B cell (primary cell): ENCODE results near the gene BCAM. TPM values are rescaled to one million over a fixed set of nuclear protein-coding genes. Genes with fewer than 3 reads are reported as not detected.

Experiments used
- ATAC-seq: fragments of 200-7000 bp; cut with Tn5 transposase; one replicate; pipeline ENCODE4 v1.10.0; 2021; ENCODE audit warnings: low read depth, mild to moderate bottlenecking, moderate number of reproducible peaks, moderate library complexity
- CTCF ChIA-PET: fragments of 350-600 bp; sonication (Branson Sonifier 250); formaldehyde crosslinking; loops from one replicate; lab custom pipeline; 2021; ENCODE audit warnings: antibody characterized with exemption, inconsistent platforms; lab: Charles Lee
- POLR2A ChIA-PET: fragments of 350-600 bp; sonication (Branson Sonifier 250); formaldehyde crosslinking; loops from one replicate; lab custom pipeline; 2021; ENCODE audit warnings: antibody characterized with exemption; lab: Charles Lee
- DNase-seq: peaks from one replicate; pipeline ENCODE4 v3.0.0; 2013
- H2AFZ ChIP-seq: 2 replicates; pipeline ENCODE4 v1.6.1; 2012; ENCODE audit warnings: mild to moderate bottlenecking, low read depth, low read length; ENCODE audit not compliant: insufficient read depth, poor library complexity, severe bottlenecking
- H3K27ac ChIP-seq, 2 donors: 1 replicate in 1 of 2; 2 replicates in 1 of 2; pipeline ENCODE4 v1.5.1; 2012 to 2013; ENCODE audit warnings: low read length in 2 of 2, mild to moderate bottlenecking in 2 of 2, moderate library complexity in 1 of 2
- H3K27me3 ChIP-seq, 4 experiments: fragments of 200-600 bp in 1 of 4; sonication (generic) in 1 of 4; replicated peaks in 1 of 4; 1 replicate in 2 of 4; 2 replicates in 2 of 4; pipeline versions ENCODE4 v1.6.1 to v1.7.0; 2013 to 2016; ENCODE audit warnings: low read length in 3 of 4, mild to moderate bottlenecking in 2 of 4, mixed read lengths in 1 of 4, moderate library complexity in 1 of 4; ENCODE audit not compliant: insufficient read depth in 4 of 4, control insufficient read depth in 3 of 4; ENCODE audit errors: control extremely low read depth in 1 of 4
- H3K36me3 ChIP-seq, 2 experiments: replicated peaks in 1 of 2; 1 replicate in 1 of 2; 2 replicates in 1 of 2; pipeline versions ENCODE4 v1.6.1 to v1.7.1; 2013; ENCODE audit warnings: low read length in 1 of 2; ENCODE audit not compliant: insufficient read depth in 2 of 2, control insufficient read depth in 1 of 2; ENCODE audit errors: control extremely low read depth in 1 of 2, extremely low read depth in 1 of 2
- H3K4me1 ChIP-seq, 2 donors: fragments of 200-600 bp in 1 of 2; sonication (generic) in 1 of 2; 1 replicate in 1 of 2; 2 replicates in 1 of 2; pipeline versions ENCODE4 v1.5.1 to v1.6.1; 2013 to 2017; ENCODE audit warnings: low read length in 2 of 2; ENCODE audit not compliant: control insufficient read depth in 2 of 2, insufficient read depth in 2 of 2
- H3K4me2 ChIP-seq: replicated peaks from 2 replicates; pipeline ENCODE3; 2012; ENCODE audit warnings: mild to moderate bottlenecking, low read depth, low read length; ENCODE audit not compliant: poor library complexity, severe bottlenecking
- H3K4me3 ChIP-seq, 5 experiments: fragments of 200-600 bp in 1 of 5; sonication (generic) in 1 of 5; 1 replicate in 3 of 5; 2 replicates in 2 of 5; pipeline versions ENCODE4 v1.5.1 to v1.7.0; 2011 to 2016; ENCODE audit warnings: low read length in 4 of 5, mild to moderate bottlenecking in 4 of 5, low read depth in 2 of 5, control low read depth in 1 of 5, moderate library complexity in 1 of 5; ENCODE audit not compliant: insufficient read depth in 1 of 5; ENCODE audit errors: control extremely low read depth in 1 of 5, extremely low read depth in 1 of 5
- H3K79me2 ChIP-seq: fragments of 200-600 bp; sonication (generic); one replicate; pipeline ENCODE4 v1.6.0; 2016; ENCODE audit warnings: low read length; ENCODE audit not compliant: control insufficient read depth, insufficient read depth
- H3K9ac ChIP-seq: fragments of 200-600 bp; sonication (generic); 2 replicates; pipeline ENCODE4 v1.6.1; 2017; ENCODE audit warnings: mild to moderate bottlenecking, low read length, moderate library complexity
- H3K9me3 ChIP-seq, 3 donors: one replicate each; pipeline versions ENCODE4 v1.6.1 to v1.7.1; 2013; ENCODE audit warnings: low read length in 2 of 3; ENCODE audit not compliant: control insufficient read depth in 2 of 3, insufficient read depth in 1 of 3; ENCODE audit errors: control extremely low read depth in 1 of 3
- H4K20me1 ChIP-seq: 2 replicates; pipeline ENCODE4 v1.6.0; 2012; ENCODE audit warnings: mild to moderate bottlenecking, low read length; ENCODE audit not compliant: insufficient read depth, control insufficient read depth, poor library complexity, severe bottlenecking
- H3K27ac Mint-ChIP-seq: one replicate; pipeline ENCODE4 v1.8.0; 2021; ENCODE audit warnings: mixed read lengths
- H3K27me3 Mint-ChIP-seq: one replicate; pipeline ENCODE4 v1.8.0; 2021; ENCODE audit warnings: mixed read lengths
- H3K4me1 Mint-ChIP-seq: one replicate; pipeline ENCODE4 v1.8.0; 2021; ENCODE audit warnings: mixed read lengths
- H3K4me3 Mint-ChIP-seq: one replicate; pipeline ENCODE4 v1.8.0; 2021; ENCODE audit warnings: mixed read lengths
- H3K9me3 Mint-ChIP-seq: one replicate; pipeline ENCODE4 v1.8.0; 2022; ENCODE audit warnings: mixed read lengths; ENCODE audit not compliant: insufficient read depth
- CTCF ChIP-seq: fragments of 200-600 bp; IDR thresholded peaks from one replicate; pipeline ENCODE4 v1.8.0; 2022; ENCODE audit warnings: antibody characterized with exemption, mild to moderate bottlenecking
- EZH2 ChIP-seq: IDR thresholded peaks from 2 replicates; pipeline ENCODE4 v1.6.1; 2012; ENCODE audit warnings: borderline replicate concordance, low read depth, mild to moderate bottlenecking, moderate library complexity, low read length; ENCODE audit not compliant: insufficient read depth, poor library complexity, severe bottlenecking
- WGBS: methylation state at CpG from one replicate; pipeline ENCODE4 v1.1.5; 2013; ENCODE audit warnings: missing lambda C conversion rate; ENCODE audit not compliant: insufficient coverage; 5-methylcytosine and 5-hydroxymethylcytosine counted together
- intact Hi-C: fragments of 100-400 bp; cut with micrococcal nuclease; formaldehyde crosslinking; loops from one replicate; pipeline ENCODE4 v1.10.0; 2022
- polyA plus RNA-seq: library from polyadenylated mRNA; depleted of rRNA; stranded (reverse); fragments of >200 nt; gene quantifications from 2 replicates; pipeline ENCODE4 v1.2.3, GENCODE V29; 2012
- total RNA-seq, 2 donors: library from RNA; stranded (reverse); fragments of 120-200 nt in 1 of 2; gene quantifications; 1 replicate in 1 of 2; 2 replicates in 1 of 2; pipeline versions ENCODE4 v1.2.3 to v1.2.4, GENCODE V29; 2013 to 2022

Gene BCAM
- total and polyA plus RNA-seq, 2 donors (not counting 1 experiment from before 2014, with no cell fraction given): not detected

GRCh38 chr19:44846455-44847143, 37.7 kb downstream of the BCAM start:
- peaks cover 0 to 22% (median 0%) of the 10 kb centered on the region in 3 donors for H3K9me3 ChIP-seq
- peak overlapping the region; percentile 62 for H2AFZ ChIP-seq
- DNase-seq (peak; percentile 32), ATAC-seq (no peak)
- H3K4me1 ChIP-seq: peaks cover 35% of the 10 kb centered on the region in 2 donors
- Mint-ChIP-seq H3K4me1 (peaks cover 22% of the 10 kb centered on the region), H3K27ac (peak overlapping the region; percentile 20), H3K4me3 (peak overlapping the region; percentile 83), H3K9me3 (peaks cover 3% of the 10 kb centered on the region), H3K27me3 (peaks cover 42% of the 10 kb centered on the region)
- peak overlapping the region; percentile 90 for H3K4me2 ChIP-seq
- H3K79me2 ChIP-seq: no peaks in the 10 kb centered on the region
- H3K27me3 ChIP-seq: peaks cover 0 to 45% (median 19%) of the 10 kb centered on the region in 4 experiments
- intact Hi-C loops: loop anchor here (10.0 kb wide), 3 partner anchors 72 to 192 kb away; partner anchors contain the start of gene CBLC
- CTCF ChIA-PET: interaction anchor here (1.1 to 1.4 kb wide), 2 partner anchors 76 to 123 kb away, joined by 3 to 7 read pairs; no protein-coding TSS in a partner anchor
- POLR2A ChIA-PET: interaction anchor here (0.7 kb wide), 1 partner anchor 18 kb away, joined by 3 read pairs; no protein-coding TSS in a partner anchor
- H3K36me3 ChIP-seq: no peaks in the 10 kb centered on the region
- H4K20me1 ChIP-seq: no peaks in the 10 kb centered on the region
- TF ChIP-seq EZH2: peak; percentile 23
- no peak for TF ChIP-seq CTCF
- 2% methylated on average over 28 of the region's 51 CpGs for WGBS
- H3K9ac ChIP-seq: peak overlapping the region; percentile 62
- H3K27ac ChIP-seq: no peak overlapping the region
- peak overlapping the region; percentile 11 to 64 (median 47) for H3K4me3 ChIP-seq
